Measurements from ENCODE around the gene LRTM2.

- TF ChIP-seq CTCF (IDR thresholded peaks at IDR 0.05) (no peak), POLR2A (IDR thresholded peaks at IDR 0.05) (no peak)
Measured at GRCh38 chr12:1879633-1880032, 59.3 kb downstream of the LRTM2 start.

Measured in body of pancreas (tissue), 4 donors.